CD4-positive, alpha-beta T cell treated with Interleukin-12 subunit alpha and Interleukin-12 subunit beta, for 1 hour (primary cell): Measurements from ENCODE around the gene TTF1.

Experiments
- DNase-seq: peaks from one replicate; pipeline ENCODE4 v3.0.0-alpha.2; 2020

Gene TTF1

GRCh38 chr9:132365986-132366385, 40.7 kb downstream of the TTF1 start:
- DNase-seq, result no peak

GRCh38 chr9:132364068-132364467, 42.6 kb downstream of the TTF1 start:
- no peak for DNase-seq

- no peak for DNase-seq
These were observed 48.9 kb downstream of the TTF1 start for GRCh38 chr9:132357764-132358163.

- DNase-seq, result no peak
These were observed 50.2 kb downstream of the TTF1 start for GRCh38 chr9:132356324-132356924.

- peak; percentile 97 for DNase-seq
These were observed 51.8 kb downstream of the TTF1 start, which contains the start of gene SETX for GRCh38 chr9:132354637-132355355. TSS of gene SETX (minus strand) at chr9:132354986. CDS start at chr9:132349428, 5,558 bp downstream.

GRCh38 chr9:132351404-132352045, 55.1 kb downstream of the TTF1 start:
- DNase-seq, result no peak

- DNase-seq, result peak; percentile 53
These were observed 55.8 kb downstream of the TTF1 start for GRCh38 chr9:132350861-132351315.

- DNase-seq, result no peak
These were observed 58.0 kb downstream of the TTF1 start for GRCh38 chr9:132348676-132349075.

- no peak for DNase-seq
These were observed 60.5 kb downstream of the TTF1 start for GRCh38 chr9:132346177-132346576.

GRCh38 chr9:132341177-132341840, 65.3 kb downstream of the TTF1 start:
- DNase-seq, result no peak

GRCh38 chr9:132334364-132334763, 72.3 kb downstream of the TTF1 start:
- DNase-seq, result no peak

GRCh38 chr9:132333556-132333955, 73.1 kb downstream of the TTF1 start:
- DNase-seq, result no peak

GRCh38 chr9:132328580-132328979, 78.1 kb downstream of the TTF1 start:
- DNase-seq, result no peak

GRCh38 chr9:132327537-132327936, 79.1 kb downstream of the TTF1 start:
- DNase-seq, result no peak
